ENCODE results near the gene GFI1B. TPM values are rescaled to one million over a fixed set of nuclear protein-coding genes. Genes with fewer than 3 reads are reported as not detected.

GFI1B gene
- total and polyA plus RNA-seq, 2 of the 13 experiments (the other 11 are each of a cell fraction or from before 2014, with no cell fraction given): 0.15 to 0.51 TPM

DNA sequence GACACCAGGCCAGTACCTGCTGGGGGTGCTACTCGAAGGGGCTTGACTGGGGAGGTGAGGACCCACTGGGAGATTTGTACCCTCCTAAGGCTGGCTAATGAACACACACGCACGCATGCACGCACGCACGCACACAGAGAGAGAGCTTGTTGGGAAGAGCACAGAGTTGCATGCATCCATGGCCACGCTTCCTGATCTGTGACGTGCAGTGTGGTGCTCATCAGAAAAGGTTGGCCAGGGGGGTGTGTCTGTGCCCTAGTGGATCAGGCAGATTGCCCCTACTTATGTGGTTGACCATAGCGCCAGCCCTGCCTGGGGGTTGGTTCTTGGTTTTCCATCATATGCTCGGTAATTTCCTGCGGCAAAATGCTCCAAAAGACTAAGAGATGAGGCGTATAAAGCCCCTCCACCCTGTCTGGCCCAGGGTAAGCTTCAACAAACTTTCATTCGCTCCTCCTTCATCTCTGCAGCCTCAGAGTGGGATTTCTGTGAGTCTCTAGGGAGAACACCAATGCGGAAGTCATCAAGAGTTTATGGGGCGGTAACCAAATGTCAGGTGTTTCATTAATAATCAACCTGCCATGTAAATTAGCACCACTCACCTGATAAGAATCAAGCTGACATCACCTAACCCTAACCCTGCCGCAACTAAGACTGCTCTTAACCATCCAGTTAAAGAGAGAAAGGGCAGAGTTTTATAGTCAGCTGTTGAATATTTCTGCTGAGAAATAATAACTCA lies 8.0 kb upstream of the GFI1B start:
- ATAC-seq: no peak
- no peak for DNase-seq (ENCODE audit: low spot score)
- Histone ChIP-seq H3K9me3 (ENCODE audit: low read length) (no peaks in the 10 kb centered on the region), H3K36me3 (replicated peaks in 1 of 2; ENCODE audit: control insufficient read depth in 1 of 2, insufficient read depth in 2 of 2, low read length in 2 of 2) (no peaks in the 10 kb centered on the region), H4K20me1 (ENCODE audit: insufficient read depth, low read length) (no peaks in the 10 kb centered on the region), H3K4me2 (ENCODE audit: low read depth, low read length) (no peak overlapping the region; the same call in 1 of the 2 replicates), H3K27ac (ENCODE audit: extremely low read length, insufficient read depth, low read length) (no peak overlapping the region), H3K9ac (ENCODE audit: insufficient read depth, low read depth, low read length) (no peak overlapping the region), H3K4me3 (replicated peaks in 1 of 3; ENCODE audit: insufficient read depth in 1 of 3, low read depth in 2 of 3, low read length in 3 of 3) (no peak overlapping the region), H3K27me3 (ENCODE audit: control insufficient read depth in 1 of 2, insufficient read depth in 2 of 2, low read length in 2 of 2) (peaks cover 1 to 34% of the 10 kb centered on the region in 2 experiments; a peak in 3 of 5 replicates), H3K4me1 (ENCODE audit: insufficient read depth, low read length) (0 out of 2 replicates have a peak, but pooled peaks cover 6% of the 10 kb centered on the region), H3K79me2 (ENCODE audit: insufficient read depth, low read length) (no peaks in the 10 kb centered on the region), H2AFZ (ENCODE audit: low read length) (no peak overlapping the region)
- POLR2A ChIA-PET: no interaction called here
- 46% methylated on average over 16 of the region's 16 CpGs for WGBS (ENCODE audit: low lambda C conversion rate)
- no TSS peak for BruUV-seq (replicated peaks)
- TF ChIP-seq, protein P1, sequence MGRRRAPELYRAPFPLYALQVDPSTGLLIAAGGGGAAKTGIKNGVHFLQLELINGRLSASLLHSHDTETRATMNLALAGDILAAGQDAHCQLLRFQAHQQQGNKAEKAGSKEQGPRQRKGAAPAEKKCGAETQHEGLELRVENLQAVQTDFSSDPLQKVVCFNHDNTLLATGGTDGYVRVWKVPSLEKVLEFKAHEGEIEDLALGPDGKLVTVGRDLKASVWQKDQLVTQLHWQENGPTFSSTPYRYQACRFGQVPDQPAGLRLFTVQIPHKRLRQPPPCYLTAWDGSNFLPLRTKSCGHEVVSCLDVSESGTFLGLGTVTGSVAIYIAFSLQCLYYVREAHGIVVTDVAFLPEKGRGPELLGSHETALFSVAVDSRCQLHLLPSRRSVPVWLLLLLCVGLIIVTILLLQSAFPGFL (CRISPR knock-in tag; IDR thresholded peaks at IDR 0.05): no peak
- TF ChIP-seq, protein P2, sequence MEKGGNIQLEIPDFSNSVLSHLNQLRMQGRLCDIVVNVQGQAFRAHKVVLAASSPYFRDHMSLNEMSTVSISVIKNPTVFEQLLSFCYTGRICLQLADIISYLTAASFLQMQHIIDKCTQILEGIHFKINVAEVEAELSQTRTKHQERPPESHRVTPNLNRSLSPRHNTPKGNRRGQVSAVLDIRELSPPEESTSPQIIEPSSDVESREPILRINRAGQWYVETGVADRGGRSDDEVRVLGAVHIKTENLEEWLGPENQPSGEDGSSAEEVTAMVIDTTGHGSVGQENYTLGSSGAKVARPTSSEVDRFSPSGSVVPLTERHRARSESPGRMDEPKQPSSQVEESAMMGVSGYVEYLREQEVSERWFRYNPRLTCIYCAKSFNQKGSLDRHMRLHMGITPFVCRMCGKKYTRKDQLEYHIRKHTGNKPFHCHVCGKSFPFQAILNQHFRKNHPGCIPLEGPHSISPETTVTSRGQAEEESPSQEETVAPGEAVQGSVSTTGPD (CRISPR knock-in tag; IDR thresholded peaks at IDR 0.05): no peak
- TF ChIP-seq, protein P3, sequence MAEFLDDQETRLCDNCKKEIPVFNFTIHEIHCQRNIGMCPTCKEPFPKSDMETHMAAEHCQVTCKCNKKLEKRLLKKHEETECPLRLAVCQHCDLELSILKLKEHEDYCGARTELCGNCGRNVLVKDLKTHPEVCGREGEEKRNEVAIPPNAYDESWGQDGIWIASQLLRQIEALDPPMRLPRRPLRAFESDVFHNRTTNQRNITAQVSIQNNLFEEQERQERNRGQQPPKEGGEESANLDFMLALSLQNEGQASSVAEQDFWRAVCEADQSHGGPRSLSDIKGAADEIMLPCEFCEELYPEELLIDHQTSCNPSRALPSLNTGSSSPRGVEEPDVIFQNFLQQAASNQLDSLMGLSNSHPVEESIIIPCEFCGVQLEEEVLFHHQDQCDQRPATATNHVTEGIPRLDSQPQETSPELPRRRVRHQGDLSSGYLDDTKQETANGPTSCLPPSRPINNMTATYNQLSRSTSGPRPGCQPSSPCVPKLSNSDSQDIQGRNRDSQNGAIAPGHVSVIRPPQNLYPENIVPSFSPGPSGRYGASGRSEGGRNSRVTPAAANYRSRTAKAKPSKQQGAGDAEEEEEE (CRISPR knock-in tag; IDR thresholded peaks at IDR 0.05; ENCODE audit: borderline replicate concordance): no peak
- TF ChIP-seq ZNF543 (CRISPR knock-in tag; IDR thresholded peaks at IDR 0.05): no peak
- no peak for TF ChIP-seq CHCHD3 (CRISPR knock-in tag; IDR thresholded peaks at IDR 0.05)
- no peak for TF ChIP-seq U2AF1 (optimal IDR thresholded peaks at IDR 0.05; ENCODE audit: low read depth, low read length)
- TF ChIP-seq, protein P4, sequence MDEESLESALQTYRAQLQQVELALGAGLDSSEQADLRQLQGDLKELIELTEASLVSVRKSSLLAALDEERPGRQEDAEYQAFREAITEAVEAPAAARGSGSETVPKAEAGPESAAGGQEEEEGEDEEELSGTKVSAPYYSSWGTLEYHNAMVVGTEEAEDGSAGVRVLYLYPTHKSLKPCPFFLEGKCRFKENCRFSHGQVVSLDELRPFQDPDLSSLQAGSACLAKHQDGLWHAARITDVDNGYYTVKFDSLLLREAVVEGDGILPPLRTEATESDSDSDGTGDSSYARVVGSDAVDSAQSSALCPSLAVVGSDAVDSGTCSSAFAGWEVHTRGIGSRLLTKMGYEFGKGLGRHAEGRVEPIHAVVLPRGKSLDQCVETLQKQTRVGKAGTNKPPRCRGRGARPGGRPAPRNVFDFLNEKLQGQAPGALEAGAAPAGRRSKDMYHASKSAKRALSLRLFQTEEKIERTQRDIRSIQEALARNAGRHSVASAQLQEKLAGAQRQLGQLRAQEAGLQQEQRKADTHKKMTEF (CRISPR knock-in tag; IDR thresholded peaks at IDR 0.05): no peak
- TF ChIP-seq ZNF224 (CRISPR knock-in tag; IDR thresholded peaks at IDR 0.05): no peak
- TF ChIP-seq ZNF788 (CRISPR knock-in tag; IDR thresholded peaks at IDR 0.05; ENCODE audit: borderline replicate concordance): no peak
- TF ChIP-seq, protein P5, sequence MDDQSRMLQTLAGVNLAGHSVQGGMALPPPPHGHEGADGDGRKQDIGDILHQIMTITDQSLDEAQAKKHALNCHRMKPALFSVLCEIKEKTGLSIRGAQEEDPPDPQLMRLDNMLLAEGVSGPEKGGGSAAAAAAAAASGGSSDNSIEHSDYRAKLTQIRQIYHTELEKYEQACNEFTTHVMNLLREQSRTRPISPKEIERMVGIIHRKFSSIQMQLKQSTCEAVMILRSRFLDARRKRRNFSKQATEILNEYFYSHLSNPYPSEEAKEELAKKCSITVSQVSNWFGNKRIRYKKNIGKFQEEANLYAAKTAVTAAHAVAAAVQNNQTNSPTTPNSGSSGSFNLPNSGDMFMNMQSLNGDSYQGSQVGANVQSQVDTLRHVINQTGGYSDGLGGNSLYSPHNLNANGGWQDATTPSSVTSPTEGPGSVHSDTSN (CRISPR knock-in tag; IDR thresholded peaks at IDR 0.05; ENCODE audit: borderline replicate concordance): no peak
- TF ChIP-seq, protein P6, sequence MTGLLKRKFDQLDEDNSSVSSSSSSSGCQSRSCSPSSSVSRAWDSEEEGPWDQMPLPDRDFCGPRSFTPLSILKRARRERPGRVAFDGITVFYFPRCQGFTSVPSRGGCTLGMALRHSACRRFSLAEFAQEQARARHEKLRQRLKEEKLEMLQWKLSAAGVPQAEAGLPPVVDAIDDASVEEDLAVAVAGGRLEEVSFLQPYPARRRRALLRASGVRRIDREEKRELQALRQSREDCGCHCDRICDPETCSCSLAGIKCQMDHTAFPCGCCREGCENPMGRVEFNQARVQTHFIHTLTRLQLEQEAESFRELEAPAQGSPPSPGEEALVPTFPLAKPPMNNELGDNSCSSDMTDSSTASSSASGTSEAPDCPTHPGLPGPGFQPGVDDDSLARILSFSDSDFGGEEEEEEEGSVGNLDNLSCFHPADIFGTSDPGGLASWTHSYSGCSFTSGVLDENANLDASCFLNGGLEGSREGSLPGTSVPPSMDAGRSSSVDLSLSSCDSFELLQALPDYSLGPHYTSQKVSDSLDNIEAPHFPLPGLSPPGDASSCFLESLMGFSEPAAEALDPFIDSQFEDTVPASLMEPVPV (CRISPR knock-in tag; IDR thresholded peaks at IDR 0.05): no peak
- no peak for TF ChIP-seq JDP2 (CRISPR knock-in tag; IDR thresholded peaks at IDR 0.05; ENCODE audit: borderline replicate concordance)
- TF ChIP-seq ZNF10 (CRISPR knock-in tag; IDR thresholded peaks at IDR 0.05; ENCODE audit: borderline replicate concordance, low read depth): no peak
- intact Hi-C loops (cut with micrococcal nuclease; ENCODE audit: unreplicated experiment) (loop anchor here (10.0 kb wide), 1 partner anchor 156 kb away; no protein-coding TSS in a partner anchor), in situ Hi-C loops (cut with HindIII; ENCODE audit: extremely low pct_ligation_motif_present, low pct_unique_long_range_greater_than_20kb) (no loop called here)
- CTCF ChIA-PET (ENCODE audit: low intra/inter-chr PET ratio, low total read pairs): no interaction called here
- no peak for FAIRE-seq

Measured in HepG2 (cell line).